GM18873 (cell line): ENCODE data around the gene CBFA2T2.
"Not testable (repeated sequence)": the region's sequence is repeated elsewhere in the genome, so short reads cannot be mapped to it uniquely, and the experiment has no call there.

ENCODE experiments used
- ATAC-seq: cut with Tn5 transposase; IDR thresholded peaks from one replicate; pipeline ENCODE4 v1.9.1; 2021; ENCODE audit warnings: mild to moderate bottlenecking, moderate library complexity, moderate number of reproducible peaks; ENCODE audit not compliant: unreplicated experiment, low FRiP score

CBFA2T2 gene

DNA sequence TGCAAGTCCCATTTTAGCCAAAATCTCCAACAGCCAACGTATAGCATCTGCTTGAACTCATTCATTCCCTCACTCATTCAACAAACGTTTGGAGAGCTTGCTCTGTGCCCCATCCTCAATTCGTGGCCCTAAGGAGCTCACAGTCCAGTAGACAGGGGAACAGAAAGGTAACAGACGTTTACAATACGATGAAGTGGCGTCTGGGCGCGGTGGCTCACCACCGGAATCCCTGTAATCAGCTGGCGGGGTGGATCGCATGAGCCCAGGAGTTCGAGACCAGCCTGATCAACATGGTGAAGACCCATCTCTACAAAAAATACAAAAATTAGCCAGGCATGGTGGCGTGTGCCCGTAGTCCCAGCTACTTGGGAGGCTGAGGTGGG lies 197.1 kb downstream of the CBFA2T2 start:
- ATAC-seq, result no peak

DNA sequence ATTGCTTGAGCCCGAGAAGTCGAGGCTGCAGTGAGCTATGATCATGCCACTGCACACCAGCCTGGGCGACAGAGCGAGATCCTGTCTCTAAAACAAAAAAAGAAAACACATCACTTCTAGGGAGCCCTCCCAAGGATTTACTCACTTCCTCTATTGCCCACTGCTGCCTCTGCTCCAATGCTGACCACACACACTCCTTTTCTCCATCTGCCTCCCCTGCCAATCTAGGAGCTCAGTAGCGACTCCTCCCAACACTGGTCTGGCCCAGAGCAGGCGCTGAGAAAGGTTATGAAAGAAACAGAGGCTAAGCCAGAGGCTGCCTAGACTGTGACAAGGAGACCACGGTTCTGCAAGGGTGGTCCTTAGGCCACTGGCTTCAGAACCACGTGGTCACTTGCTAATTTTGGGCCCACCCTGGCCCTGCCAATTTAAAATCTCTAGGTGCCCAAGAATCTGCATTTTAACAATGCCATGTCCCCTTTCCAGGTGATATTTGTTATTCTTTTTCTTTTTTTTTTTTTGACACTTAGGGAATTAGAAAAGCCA lies 197.5 kb downstream of the CBFA2T2 start:
- no peak for ATAC-seq

DNA sequence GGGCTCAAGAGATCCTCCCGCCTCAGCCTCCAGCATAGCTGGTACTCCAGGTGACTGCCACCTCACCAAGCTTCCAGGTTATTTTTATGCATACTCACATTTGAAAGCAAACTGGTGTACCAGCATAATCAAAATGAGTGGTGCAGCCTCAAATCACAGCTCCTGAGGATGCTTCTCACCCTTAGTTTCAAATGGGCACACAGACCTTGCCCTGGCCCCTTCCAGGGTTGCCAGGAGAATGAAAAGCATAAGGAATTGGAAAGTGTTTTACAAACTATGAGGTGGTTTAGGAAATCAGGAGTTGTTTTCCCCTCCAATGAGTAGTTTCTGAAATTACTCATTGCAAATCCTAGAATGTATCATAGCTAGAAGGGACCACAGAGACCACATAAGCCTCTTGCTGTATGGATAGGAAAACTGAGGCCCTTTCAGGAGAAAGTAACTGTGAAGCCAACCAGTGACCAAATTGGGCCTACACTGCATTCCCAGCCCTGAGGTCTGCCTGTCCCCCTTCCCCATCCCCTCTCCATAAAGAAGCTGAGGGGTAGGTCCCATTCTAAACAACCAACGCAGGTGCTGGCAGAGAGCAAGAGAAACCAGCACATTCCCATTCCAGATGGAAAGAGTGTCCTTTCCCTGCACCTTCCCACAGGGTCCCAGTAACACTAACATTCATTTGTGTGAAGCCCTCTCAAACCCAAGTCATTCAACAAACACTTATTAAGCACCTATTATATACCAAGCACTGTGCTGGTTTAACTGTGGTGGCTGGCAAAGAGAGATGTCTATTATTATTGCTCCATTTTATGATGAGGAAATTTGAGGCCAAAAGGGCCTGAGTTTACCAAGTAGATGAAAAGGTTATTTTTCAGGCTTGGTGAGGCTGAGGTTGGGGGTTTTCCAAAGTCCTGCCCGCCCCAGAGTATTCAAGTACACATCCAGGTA lies 198.4 kb downstream of the CBFA2T2 start:
- no peak for ATAC-seq

DNA sequence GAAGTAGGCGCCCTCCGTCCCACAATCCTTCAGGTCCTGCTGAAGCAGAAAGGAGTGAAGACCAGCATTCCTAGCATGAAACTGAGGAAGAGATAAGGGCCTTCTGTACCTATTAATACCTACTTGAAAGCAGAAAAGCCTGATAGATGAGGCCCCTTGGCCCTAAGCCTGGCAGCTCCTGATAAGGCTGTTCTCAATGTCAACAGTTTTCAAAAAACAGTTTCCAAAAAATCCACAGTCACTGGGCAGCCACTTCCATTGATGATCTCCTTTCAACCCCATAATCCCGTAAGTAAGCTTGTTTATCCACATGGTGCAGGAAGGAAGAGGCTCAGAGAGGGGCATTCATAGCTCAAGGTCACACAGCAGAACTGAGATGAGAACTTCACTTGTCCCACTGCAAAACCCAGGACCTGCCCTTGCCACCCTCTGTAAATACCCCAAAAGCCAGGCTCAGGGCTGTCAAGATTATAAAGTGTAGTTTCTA lies 199.1 kb downstream of the CBFA2T2 start:
- ATAC-seq, result no peak

DNA sequence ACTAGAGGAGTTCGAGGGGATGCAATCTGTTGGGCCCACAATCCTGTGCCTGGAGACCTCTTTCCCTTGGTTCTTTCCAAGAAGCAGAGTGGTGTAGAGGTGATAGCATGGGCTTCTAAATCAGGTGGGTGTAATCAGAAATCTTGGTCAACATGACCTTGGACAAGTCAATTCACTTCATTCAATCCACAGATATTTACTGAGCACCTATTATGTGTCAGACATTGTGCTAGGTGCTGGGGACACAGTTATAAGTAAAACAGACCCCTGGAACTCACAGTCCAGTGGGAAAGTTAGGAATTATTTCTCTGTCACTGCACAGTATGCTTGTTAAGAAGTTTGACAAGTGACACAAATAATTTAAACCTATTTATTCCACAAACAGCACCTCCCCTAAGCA lies 199.6 kb downstream of the CBFA2T2 start:
- no peak for ATAC-seq

DNA sequence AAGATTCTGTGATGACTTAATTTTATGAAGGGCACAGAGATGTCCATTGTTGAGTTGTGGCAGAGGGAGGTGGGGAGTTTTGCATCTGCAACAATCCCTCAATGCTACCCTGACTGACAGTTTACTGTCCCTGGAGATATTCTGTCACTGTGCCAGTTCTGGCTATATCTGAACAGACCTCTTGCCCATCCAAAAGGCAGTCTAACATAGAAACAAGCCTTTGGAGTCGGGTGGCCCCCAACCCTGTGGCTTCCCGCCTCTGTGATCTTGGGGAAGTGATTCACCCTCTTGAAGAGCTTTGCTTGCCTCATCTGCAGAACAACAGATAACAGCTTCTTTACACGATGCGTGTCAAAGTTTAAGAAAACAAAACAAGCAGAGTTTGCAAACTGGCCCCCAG lies 200.1 kb downstream of the CBFA2T2 start:
- ATAC-seq, result no peak

DNA sequence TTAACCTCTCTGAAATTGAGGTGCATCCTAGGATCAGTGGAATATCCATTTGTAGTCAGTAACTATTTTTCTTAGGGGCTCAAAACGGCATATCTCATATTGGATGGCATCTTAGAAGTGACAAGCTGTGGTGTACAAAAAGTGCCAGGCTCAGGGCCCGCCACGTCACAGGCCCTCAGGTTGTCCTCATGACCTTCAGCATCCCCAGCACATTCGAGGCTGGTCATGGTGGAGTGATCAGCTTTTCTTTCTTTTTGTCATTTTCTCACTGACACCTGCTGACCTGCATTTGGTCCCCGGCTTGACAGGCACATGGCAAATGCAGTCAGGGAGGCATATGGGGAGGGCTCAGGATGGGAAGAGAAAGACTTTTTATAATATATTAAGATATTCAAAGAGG lies 203.4 kb downstream of the CBFA2T2 start:
- no peak for ATAC-seq

DNA sequence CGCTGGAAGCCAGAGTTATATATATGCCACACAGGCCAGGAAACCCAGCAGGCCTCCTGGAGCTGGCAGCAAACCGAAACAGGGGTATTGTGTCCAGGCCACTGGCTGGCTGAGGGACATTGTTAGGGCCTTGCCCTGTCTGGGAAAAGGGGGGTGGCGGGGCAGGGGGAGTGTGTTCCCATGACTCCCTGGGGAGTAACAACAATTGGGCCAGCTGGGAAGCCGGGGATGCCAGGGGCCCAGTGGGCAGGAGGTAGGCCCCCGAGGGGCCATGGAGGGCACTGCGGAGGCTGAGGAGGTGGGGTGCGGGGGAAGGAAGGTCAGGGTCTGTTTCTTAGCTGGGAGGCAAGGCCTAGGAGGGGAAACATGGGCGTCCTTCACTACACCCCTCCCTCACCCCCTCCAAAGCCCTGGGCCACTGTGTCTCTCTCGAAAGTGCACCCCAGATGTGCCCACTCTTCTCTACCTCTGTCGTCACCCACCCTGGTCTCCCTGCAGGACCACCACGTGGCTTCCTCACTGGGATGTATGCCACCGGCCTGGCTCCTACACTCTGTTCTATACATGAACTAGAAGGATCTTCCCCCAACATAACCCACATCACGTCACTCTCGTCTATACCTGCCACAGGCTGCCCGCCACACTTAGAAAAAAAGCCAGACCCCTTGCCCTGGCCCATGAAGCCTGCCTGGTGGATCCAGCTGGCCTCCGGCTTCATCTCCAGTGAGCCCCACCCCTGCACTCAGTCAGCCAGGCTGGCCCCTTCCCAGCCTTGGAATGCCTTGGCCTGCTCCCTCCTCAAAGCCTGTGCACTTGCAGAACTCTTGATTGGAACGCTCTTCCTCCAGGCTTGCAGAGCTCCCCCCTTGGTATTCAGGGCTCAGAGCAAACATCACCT lies 204.1 kb downstream of the CBFA2T2 start:
- ATAC-seq, result no peak

DNA sequence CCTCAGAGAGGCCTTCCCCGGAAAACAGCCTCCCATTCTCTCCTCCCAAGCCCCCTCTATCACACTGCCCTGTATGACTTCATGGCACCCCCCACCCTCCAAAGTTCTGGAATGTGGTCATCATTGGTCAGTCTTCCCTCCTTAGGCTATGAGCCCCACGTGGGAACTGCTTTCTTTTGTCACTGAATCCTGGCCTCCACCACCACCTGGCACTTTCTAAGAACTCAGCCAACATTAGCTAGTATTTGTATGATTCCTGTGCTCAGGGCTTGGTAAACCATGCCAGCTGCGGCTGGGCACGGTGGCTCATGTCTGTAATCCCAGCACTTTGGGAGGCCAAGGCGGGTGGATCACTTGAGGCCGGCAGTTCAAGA lies 204.7 kb downstream of the CBFA2T2 start:
- ATAC-seq, result no peak

DNA sequence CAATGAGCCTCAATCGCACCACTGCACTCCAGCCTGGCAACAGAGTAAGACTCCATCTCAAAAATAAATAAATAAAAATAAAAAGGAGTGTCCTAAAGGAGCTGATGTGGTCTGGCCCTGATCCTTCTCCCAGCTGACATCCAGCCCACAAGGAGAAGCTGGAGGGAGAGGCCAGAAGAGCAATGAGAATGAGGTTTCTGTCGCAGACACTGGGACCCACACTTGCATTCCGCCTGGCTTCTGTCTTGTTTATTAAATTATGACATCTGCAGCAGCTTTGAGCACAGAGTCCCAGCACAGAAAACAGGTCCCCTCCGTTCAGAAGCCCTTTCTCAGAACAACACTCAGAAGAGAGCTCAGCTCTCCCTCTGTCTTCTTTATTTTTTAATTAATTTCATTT lies 206.6 kb downstream of the CBFA2T2 start:
- no peak for ATAC-seq

DNA sequence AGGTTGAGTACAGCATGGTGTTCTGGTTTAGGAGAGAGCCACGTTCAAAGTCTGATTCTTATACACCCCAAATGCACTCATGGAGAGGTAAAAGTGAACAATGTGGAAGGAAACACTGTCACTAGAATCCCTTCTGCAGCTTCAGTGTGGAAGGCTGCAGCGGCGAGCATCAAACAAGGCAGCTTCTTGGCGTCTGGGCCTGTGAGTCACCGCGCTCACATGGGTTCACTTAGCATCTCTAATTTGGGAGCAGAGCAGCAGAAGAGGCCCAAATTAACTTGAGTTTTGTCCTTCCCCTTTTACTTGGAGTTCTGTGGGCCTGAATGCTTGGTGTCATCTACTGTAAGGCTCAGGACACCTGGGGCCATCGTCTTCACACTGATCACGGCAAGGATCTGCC lies 207.2 kb downstream of the CBFA2T2 start:
- ATAC-seq, result no peak

DNA sequence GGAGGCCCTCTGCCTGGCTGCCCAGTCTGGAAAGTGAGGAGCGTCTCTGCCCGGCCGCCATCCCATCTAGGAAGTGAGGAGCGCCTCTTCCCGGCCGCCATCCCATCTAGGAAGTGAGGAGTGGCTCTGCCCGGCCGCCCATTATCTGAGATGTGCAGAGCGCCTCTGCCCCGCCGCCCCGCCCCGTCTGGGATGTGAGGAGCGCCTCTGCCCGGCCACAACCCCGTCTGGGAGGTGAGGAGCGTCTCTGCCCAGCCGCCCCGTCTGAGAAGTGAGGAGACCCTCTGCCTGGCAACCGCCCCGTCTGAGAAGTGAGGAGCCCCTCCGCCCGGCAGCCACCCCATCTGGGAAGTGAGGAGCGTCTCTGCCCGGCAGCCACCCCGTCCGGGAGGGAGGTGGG lies 209.1 kb downstream of the CBFA2T2 start:
- not testable (repeated sequence) for ATAC-seq
